Neural cell (in vitro differentiated cells): ENCODE results near the gene SLC4A1.

Experiments
- EP300 ChIP-seq: fragments of 450-650 bp; conservative IDR thresholded peaks from 2 replicates; pipeline ENCODE4 v1.6.1; 2014; ENCODE audit warnings: antibody characterized with exemption, mild to moderate bottlenecking, moderate library complexity; ENCODE audit not compliant: poor library complexity, severe bottlenecking
- EZH2 ChIP-seq: fragments of 200-600, 300-800 bp; shearing (Covaris generic), sonication (generic); IDR thresholded peaks from 2 replicates; pipeline ENCODE4 v1.6.1; 2014; ENCODE audit warnings: antibody characterized with exemption, low read length, borderline replicate concordance, mild to moderate bottlenecking; ENCODE audit not compliant: insufficient read depth, poor library complexity, severe bottlenecking
- MXI1 ChIP-seq: fragments of 450-650 bp; conservative IDR thresholded peaks from 2 replicates; pipeline ENCODE4 v1.6.1; 2014; ENCODE audit warnings: antibody characterized with exemption, mild to moderate bottlenecking; ENCODE audit not compliant: poor library complexity, severe bottlenecking
- POLR2AphosphoS5 ChIP-seq: IDR thresholded peaks from 2 replicates; pipeline ENCODE4 v1.6.1; 2012
- RAD21 ChIP-seq: fragments of 450-650 bp; conservative IDR thresholded peaks from 2 replicates; pipeline ENCODE4 v1.6.1; 2014; ENCODE audit warnings: antibody characterized with exemption, mild to moderate bottlenecking, moderate library complexity
- SMC3 ChIP-seq: fragments of 450-650 bp; conservative IDR thresholded peaks from 2 replicates; pipeline ENCODE4 v1.6.1; 2014; ENCODE audit warnings: antibody characterized with exemption, mild to moderate bottlenecking, moderate library complexity; ENCODE audit not compliant: poor library complexity
- TF ChIP-seq, protein P1 (sequence below): fragments of 450-650 bp; IDR thresholded peaks from 2 replicates; pipeline ENCODE4 v1.5.1; 2014; ENCODE audit warnings: antibody characterized with exemption, mild to moderate bottlenecking, moderate library complexity; ENCODE audit not compliant: poor library complexity, severe bottlenecking
- TF ChIP-seq, protein P2 (sequence below): IDR thresholded peaks from 2 replicates; pipeline ENCODE4 v1.6.1; 2012; ENCODE audit warnings: borderline replicate concordance

DNA sequence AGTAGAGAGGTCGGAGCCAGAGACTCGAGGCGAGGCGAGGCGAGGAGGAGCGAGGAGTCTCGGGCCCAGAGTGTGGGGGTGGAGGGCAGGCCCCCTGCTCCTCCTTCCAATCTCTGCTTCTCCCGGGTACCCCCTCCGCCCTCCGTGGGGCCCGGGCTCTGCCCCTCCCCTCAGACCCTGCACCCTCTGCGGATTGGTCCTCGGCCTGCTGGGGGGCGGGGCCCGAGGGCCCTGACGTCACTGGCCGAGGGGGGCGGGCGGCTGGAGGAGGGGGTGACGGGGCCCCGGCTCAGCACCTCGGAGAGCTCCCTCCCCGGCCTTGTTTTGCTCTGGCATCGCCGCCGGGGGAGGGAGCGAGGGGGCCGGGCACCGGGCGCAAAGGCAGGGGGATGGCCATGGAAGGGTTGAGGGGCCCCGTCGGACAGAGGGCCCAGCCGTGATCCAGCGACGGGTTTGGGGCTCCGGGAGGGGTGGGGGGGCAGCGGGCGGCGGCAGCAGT lies 40.4 kb upstream of the SLC4A1 start, which contains the start of gene RUNDC3A:
- TF ChIP-seq, protein P1, sequence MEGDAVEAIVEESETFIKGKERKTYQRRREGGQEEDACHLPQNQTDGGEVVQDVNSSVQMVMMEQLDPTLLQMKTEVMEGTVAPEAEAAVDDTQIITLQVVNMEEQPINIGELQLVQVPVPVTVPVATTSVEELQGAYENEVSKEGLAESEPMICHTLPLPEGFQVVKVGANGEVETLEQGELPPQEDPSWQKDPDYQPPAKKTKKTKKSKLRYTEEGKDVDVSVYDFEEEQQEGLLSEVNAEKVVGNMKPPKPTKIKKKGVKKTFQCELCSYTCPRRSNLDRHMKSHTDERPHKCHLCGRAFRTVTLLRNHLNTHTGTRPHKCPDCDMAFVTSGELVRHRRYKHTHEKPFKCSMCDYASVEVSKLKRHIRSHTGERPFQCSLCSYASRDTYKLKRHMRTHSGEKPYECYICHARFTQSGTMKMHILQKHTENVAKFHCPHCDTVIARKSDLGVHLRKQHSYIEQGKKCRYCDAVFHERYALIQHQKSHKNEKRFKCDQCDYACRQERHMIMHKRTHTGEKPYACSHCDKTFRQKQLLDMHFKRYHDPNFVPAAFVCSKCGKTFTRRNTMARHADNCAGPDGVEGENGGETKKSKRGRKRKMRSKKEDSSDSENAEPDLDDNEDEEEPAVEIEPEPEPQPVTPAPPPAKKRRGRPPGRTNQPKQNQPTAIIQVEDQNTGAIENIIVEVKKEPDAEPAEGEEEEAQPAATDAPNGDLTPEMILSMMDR, result no peak
- no peak for TF ChIP-seq EP300
- no peak for TF ChIP-seq RAD21
- TF ChIP-seq, protein P2, sequence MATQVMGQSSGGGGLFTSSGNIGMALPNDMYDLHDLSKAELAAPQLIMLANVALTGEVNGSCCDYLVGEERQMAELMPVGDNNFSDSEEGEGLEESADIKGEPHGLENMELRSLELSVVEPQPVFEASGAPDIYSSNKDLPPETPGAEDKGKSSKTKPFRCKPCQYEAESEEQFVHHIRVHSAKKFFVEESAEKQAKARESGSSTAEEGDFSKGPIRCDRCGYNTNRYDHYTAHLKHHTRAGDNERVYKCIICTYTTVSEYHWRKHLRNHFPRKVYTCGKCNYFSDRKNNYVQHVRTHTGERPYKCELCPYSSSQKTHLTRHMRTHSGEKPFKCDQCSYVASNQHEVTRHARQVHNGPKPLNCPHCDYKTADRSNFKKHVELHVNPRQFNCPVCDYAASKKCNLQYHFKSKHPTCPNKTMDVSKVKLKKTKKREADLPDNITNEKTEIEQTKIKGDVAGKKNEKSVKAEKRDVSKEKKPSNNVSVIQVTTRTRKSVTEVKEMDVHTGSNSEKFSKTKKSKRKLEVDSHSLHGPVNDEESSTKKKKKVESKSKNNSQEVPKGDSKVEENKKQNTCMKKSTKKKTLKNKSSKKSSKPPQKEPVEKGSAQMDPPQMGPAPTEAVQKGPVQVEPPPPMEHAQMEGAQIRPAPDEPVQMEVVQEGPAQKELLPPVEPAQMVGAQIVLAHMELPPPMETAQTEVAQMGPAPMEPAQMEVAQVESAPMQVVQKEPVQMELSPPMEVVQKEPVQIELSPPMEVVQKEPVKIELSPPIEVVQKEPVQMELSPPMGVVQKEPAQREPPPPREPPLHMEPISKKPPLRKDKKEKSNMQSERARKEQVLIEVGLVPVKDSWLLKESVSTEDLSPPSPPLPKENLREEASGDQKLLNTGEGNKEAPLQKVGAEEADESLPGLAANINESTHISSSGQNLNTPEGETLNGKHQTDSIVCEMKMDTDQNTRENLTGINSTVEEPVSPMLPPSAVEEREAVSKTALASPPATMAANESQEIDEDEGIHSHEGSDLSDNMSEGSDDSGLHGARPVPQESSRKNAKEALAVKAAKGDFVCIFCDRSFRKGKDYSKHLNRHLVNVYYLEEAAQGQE, result peak; percentile 64
- no peak for TF ChIP-seq MXI1
- no peak for TF ChIP-seq EZH2
- TF ChIP-seq POLR2AphosphoS5, result peak; percentile 87
- TF ChIP-seq SMC3, result no peak
